Spleen (tissue), 11 donors: ENCODE data around the gene MCC. TPM values are rescaled to one million over a fixed set of nuclear protein-coding genes. Genes with fewer than 3 reads are reported as not detected.

ENCODE experiments used
- DNase-seq: peaks from one replicate; pipeline ENCODE4 v3.0.0-alpha.2; 2020
- H3K27ac ChIP-seq, 8 donors: fragments of 200-600 bp; sonication (generic) in 7 of 8; 1 replicate in 4 of 8; 2 replicates in 4 of 8; pipeline versions ENCODE4 v1.5.0 to v1.8.0; 2016 to 2021; ENCODE audit warnings: inconsistent platforms in 4 of 8, mild to moderate bottlenecking in 4 of 8, moderate library complexity in 1 of 8
- H3K27me3 ChIP-seq, 7 donors: fragments of 200-600 bp; sonication (generic) in 6 of 7; replicated peaks in 1 of 7; 1 replicate in 4 of 7; 2 replicates in 3 of 7; pipeline versions ENCODE4 v1.5.0 to v1.8.0; 2016 to 2021; ENCODE audit warnings: inconsistent platforms in 3 of 7, mild to moderate bottlenecking in 1 of 7
- H3K36me3 ChIP-seq, 6 donors: fragments of 200-600 bp; sonication (generic) in 5 of 6; 1 replicate in 4 of 6; 2 replicates in 2 of 6; pipeline versions ENCODE4 v1.5.0 to v1.8.0; 2016 to 2021; ENCODE audit warnings: inconsistent platforms in 2 of 6
- H3K4me1 ChIP-seq, 6 donors: fragments of 200-600 bp; sonication (generic) in 5 of 6; 1 replicate in 3 of 6; 2 replicates in 3 of 6; pipeline versions ENCODE4 v1.5.0 to v1.8.0; 2016 to 2021; ENCODE audit warnings: inconsistent platforms in 3 of 6
- H3K4me3 ChIP-seq, 8 donors: fragments of 200-600 bp; sonication (generic) in 7 of 8; 1 replicate in 4 of 8; 2 replicates in 4 of 8; pipeline versions ENCODE4 v1.5.0 to v1.8.0; 2016 to 2021; ENCODE audit warnings: inconsistent platforms in 4 of 8, mild to moderate bottlenecking in 4 of 8, moderate library complexity in 2 of 8
- H3K9me3 ChIP-seq, 8 donors: fragments of 200-600 bp; sonication (generic) in 7 of 8; 1 replicate in 4 of 8; 2 replicates in 4 of 8; pipeline versions ENCODE4 v1.5.0 to v1.8.0; 2016 to 2021; ENCODE audit warnings: inconsistent platforms in 4 of 8
- CTCF ChIP-seq, 11 experiments: fragments of 200-600 bp in 7 of 11; fragments of 450-650 bp in 4 of 11; sonication (generic) in 4 of 11; IDR thresholded peaks in 8 of 11; conservative IDR thresholded peaks in 3 of 11; 1 replicate in 7 of 11; 2 replicates in 4 of 11; pipeline versions ENCODE4 v1.4.0 to v1.8.0; 2016 to 2021; ENCODE audit warnings: antibody characterized with exemption in 11 of 11, inconsistent platforms in 4 of 11, mild to moderate bottlenecking in 1 of 11
- POLR2A ChIP-seq, 3 donors: fragments of 450-650 bp; IDR thresholded peaks; one replicate each; pipeline ENCODE4 v1.5.1; 2017; ENCODE audit warnings: antibody characterized with exemption in 3 of 3, mild to moderate bottlenecking in 1 of 3
- POLR2AphosphoS5 ChIP-seq, 3 donors: sonication (generic); formaldehyde crosslinking; IDR thresholded peaks; one replicate each; pipeline ENCODE4 v1.5.1; 2017; ENCODE audit warnings: antibody characterized with exemption in 3 of 3
- WGBS, 5 donors: extraction: QIAGEN DNeasy Blood & Tissue Kit in 3 of 5; methylation state at CpG; one replicate each; pipeline versions ENCODE4 v1.1.5 to v1.1.7; 2013 to 2018; 5-methylcytosine and 5-hydroxymethylcytosine counted together
- intact Hi-C: fragments of 100-400 bp; cut with DNase I; formaldehyde crosslinking; loops from one replicate; pipeline ENCODE4 v1.15.0; 2023; ENCODE audit warnings: low total_unique reads
- polyA plus RNA-seq, 3 donors: library from polyadenylated mRNA; stranded (reverse); fragments of 200-250 nt; gene quantifications; one replicate each; pipeline ENCODE4 v1.2.1, GENCODE V29; 2013
- total RNA-seq, 7 donors: library from RNA; depleted of rRNA in 3 of 7; stranded (reverse); fragments of >200 nt in 3 of 7; fragmentation: NEBNext Ultra II Directional in 4 of 7; extraction: Animal tissue kit (Norgen Biotek cat#: 25700) in 4 of 7; gene quantifications; one replicate each; pipeline versions ENCODE4 v1.1.0 to v1.2.1, GENCODE V29; 2016 to 2021
- donor health status: healthy with polysubstance abuse.
- donor health status: DM: no; HTN: no; CAD: no; lungs with moderate emphysema.
- donor health status: DM: no; HTN: no; CAD: no.
- donor health status: Bipolar disorder and iron deficiency.
- donor health status: healthy.
- donor health status: DM: no; HTN: no; CAD: no.
- donor health status: DM: yes; HTN: yes; CAD: no.

The MCC gene
- total and polyA plus RNA-seq, 10 donors, result 1.3 to 32.8 (median 15.8) TPM

GRCh38 chr5:113343343-113343742 is 144.9 kb downstream of the MCC start:
- H3K27ac ChIP-seq, result no peak overlapping the region
- H3K27me3 ChIP-seq, result peaks cover 0 to 13% (median 0%) of the 10 kb centered on the region in 7 donors
- WGBS, 5 donors, result 80 to 94% (median 89%) methylated on average over 3 of the region's 3 CpGs
- DNase-seq, result no peak
- intact Hi-C loops, result no loop called here
- TF ChIP-seq POLR2AphosphoS5 (IDR thresholded peaks at IDR 0.05) (no peak), POLR2A (IDR thresholded peaks at IDR 0.05) (no peak), CTCF (IDR thresholded peaks at IDR 0.05 in 8 of 11, conservative IDR thresholded peaks at IDR 0.05 in 3 of 11) (no peak)
- H3K9me3 ChIP-seq, result no peaks in the 10 kb centered on the region
- no peak overlapping the region for H3K4me3 ChIP-seq
- no peaks in the 10 kb centered on the region for H3K4me1 ChIP-seq
- H3K36me3 ChIP-seq, result no peaks in the 10 kb centered on the region

GRCh38 chr5:113340537-113340936 is 147.7 kb downstream of the MCC start:
- H3K4me3 ChIP-seq, result no peak overlapping the region
- intact Hi-C loops, result no loop called here

GRCh38 chr5:113338628-113339027 is 149.6 kb downstream of the MCC start:
- TF ChIP-seq POLR2AphosphoS5 (IDR thresholded peaks at IDR 0.05) (no peak), CTCF (IDR thresholded peaks at IDR 0.05 in 8 of 11, conservative IDR thresholded peaks at IDR 0.05 in 3 of 11) (no peak), POLR2A (IDR thresholded peaks at IDR 0.05) (no peak)
- intact Hi-C loops, result no loop called here
- H3K4me3 ChIP-seq, result no peak overlapping the region
- H3K9me3 ChIP-seq, result no peaks in the 10 kb centered on the region
- no peak overlapping the region for H3K27ac ChIP-seq
- H3K36me3 ChIP-seq, result no peaks in the 10 kb centered on the region
- peaks cover 0 to 8% (median 0%) of the 10 kb centered on the region in 7 donors for H3K27me3 ChIP-seq
- no peaks in the 10 kb centered on the region for H3K4me1 ChIP-seq
- 78 to 93% (median 85%) methylated on average over 3 of the region's 3 CpGs for WGBS, 5 donors
- DNase-seq, result no peak

More at GRCh38 chr5:113340537-113340936, 147.7 kb downstream of the MCC start:
- no peaks in the 10 kb centered on the region for H3K9me3 ChIP-seq
- no peak for TF ChIP-seq CTCF (IDR thresholded peaks at IDR 0.05 in 8 of 11, conservative IDR thresholded peaks at IDR 0.05 in 3 of 11)
- TF ChIP-seq POLR2AphosphoS5 (IDR thresholded peaks at IDR 0.05), result no peak
- no peak for TF ChIP-seq POLR2A (IDR thresholded peaks at IDR 0.05)
- no peaks in the 10 kb centered on the region for H3K4me1 ChIP-seq
- H3K36me3 ChIP-seq, result no peaks in the 10 kb centered on the region
- H3K27ac ChIP-seq, result no peak overlapping the region
- DNase-seq, result no peak
- H3K27me3 ChIP-seq, result peaks cover 0 to 13% (median 0%) of the 10 kb centered on the region in 7 donors
- 55 to 76% (median 69%) methylated on average over 7 of the region's 7 CpGs for WGBS, 5 donors

- no peaks in the 10 kb centered on the region for H3K9me3 ChIP-seq
- no peak for TF ChIP-seq POLR2AphosphoS5 (IDR thresholded peaks at IDR 0.05)
- no peak for TF ChIP-seq POLR2A (IDR thresholded peaks at IDR 0.05)
- TF ChIP-seq CTCF (IDR thresholded peaks at IDR 0.05 in 8 of 11, conservative IDR thresholded peaks at IDR 0.05 in 3 of 11), result no peak
- H3K27me3 ChIP-seq, result peaks cover 0 to 4% (median 0%) of the 10 kb centered on the region in 7 donors
- WGBS, 5 donors, result 85 to 91% (median 88%) methylated on average over 6 of the region's 6 CpGs
- no peak for DNase-seq
- H3K4me1 ChIP-seq, result no peaks in the 10 kb centered on the region
- H3K4me3 ChIP-seq, result no peak overlapping the region
- H3K36me3 ChIP-seq, result no peaks in the 10 kb centered on the region
- intact Hi-C loops, result no loop called here
- H3K27ac ChIP-seq, result no peak overlapping the region
These were observed 150.5 kb downstream of the MCC start for GRCh38 chr5:113337515-113338415.
